ENCODE data around the gene ZNF688. TPM values are rescaled to one million over a fixed set of nuclear protein-coding genes. Genes with fewer than 3 reads are reported as not detected.

The ZNF688 gene
- total RNA-seq, 4 donors from 2014 or later, result 15.9 to 22.1 (median 20.8) TPM

DNA sequence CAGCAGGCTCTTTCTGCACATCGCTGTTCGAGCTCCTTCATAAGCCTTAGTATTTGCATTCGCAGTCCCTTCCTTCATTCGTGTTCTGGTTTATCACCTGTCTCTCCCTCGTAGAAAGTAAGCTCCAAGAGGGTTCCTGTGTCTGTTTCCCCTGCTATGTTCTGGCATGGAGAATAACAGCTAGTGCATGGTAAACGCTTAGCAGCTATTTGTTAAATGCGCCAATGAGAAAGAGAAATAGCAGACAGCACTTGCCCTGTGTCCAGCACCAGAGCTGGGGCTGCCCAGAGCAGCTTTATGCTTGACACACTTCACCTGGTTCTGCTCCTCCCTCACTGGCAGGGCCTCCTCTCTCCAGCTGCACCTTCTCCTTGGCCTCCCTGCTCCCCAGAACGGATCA is 5.5 kb downstream of the ZNF688 start:
- peaks cover 0 to 5% of the 10 kb centered on the region in 2 donors for H3K36me3 ChIP-seq
- H3K9me3 ChIP-seq, result no peaks in the 10 kb centered on the region
- H3K4me1 ChIP-seq, result peaks cover 0 to 27% (median 11%) of the 10 kb centered on the region in 3 donors
- 40 to 50% methylated on average over 6 to 7 of the region's 8 CpGs for WGBS, 2 donors (ENCODE audit: low coverage in 1 of 2)
- ATAC-seq, result no peak
- no peak overlapping the region for H3K27ac ChIP-seq
- TF ChIP-seq POLR2AphosphoS5 (IDR thresholded peaks at IDR 0.05) (no peak), CTCF (IDR thresholded peaks at IDR 0.05) (no peak), EP300 (IDR thresholded peaks at IDR 0.05) (no peak), POLR2A (IDR thresholded peaks at IDR 0.05) (no peak)
- H3K4me3 ChIP-seq, result no peak overlapping the region
- no peaks in the 10 kb centered on the region for H3K27me3 ChIP-seq

DNA sequence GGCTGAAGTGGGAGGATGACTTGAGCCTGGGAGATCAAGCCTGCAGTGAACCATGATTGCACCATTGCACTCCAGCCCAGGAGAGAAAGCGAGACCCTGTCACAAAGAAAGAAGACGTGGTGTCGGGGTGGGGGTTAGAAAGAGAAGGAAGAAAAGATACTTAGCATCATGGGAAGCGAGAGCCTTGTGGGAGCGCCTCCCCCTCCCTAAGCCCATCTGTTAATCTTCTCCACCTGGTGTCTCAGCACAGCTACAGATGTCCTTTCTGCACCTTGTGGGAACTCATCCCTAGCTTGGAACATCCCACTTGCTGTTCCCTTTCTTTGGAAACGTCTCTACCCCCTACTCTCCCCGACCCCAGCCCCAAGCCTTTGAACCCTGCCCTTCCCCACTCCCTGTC is 6.0 kb downstream of the ZNF688 start:
- WGBS, 2 donors (ENCODE audit: low coverage in 1 of 2), result 45 to 54% methylated on average over 7 of the region's 7 CpGs
- peaks cover 0 to 5% of the 10 kb centered on the region in 2 donors for H3K36me3 ChIP-seq
- no peaks in the 10 kb centered on the region for H3K9me3 ChIP-seq
- H3K27ac ChIP-seq, result no peak overlapping the region
- no peak for ATAC-seq
- no peak overlapping the region for H3K4me3 ChIP-seq
- H3K27me3 ChIP-seq, result no peaks in the 10 kb centered on the region
- TF ChIP-seq POLR2A (IDR thresholded peaks at IDR 0.05), result no peak
- TF ChIP-seq CTCF (IDR thresholded peaks at IDR 0.05), result no peak
- TF ChIP-seq EP300 (IDR thresholded peaks at IDR 0.05), result no peak
- TF ChIP-seq POLR2AphosphoS5 (IDR thresholded peaks at IDR 0.05), result no peak
- peaks cover 0 to 27% (median 8%) of the 10 kb centered on the region in 3 donors for H3K4me1 ChIP-seq

GRCh38 chr16:30562021-30562420 is 9.5 kb downstream of the ZNF688 start:
- H3K36me3 ChIP-seq, result no peaks in the 10 kb centered on the region
- no peak for ATAC-seq
- H3K4me3 ChIP-seq, result peak overlapping the region in 1 of 2 donors; percentile 56
- H3K4me1 ChIP-seq, result peaks cover 0 to 29% (median 8%) of the 10 kb centered on the region in 3 donors
- no peaks in the 10 kb centered on the region for H3K27me3 ChIP-seq
- TF ChIP-seq POLR2A (IDR thresholded peaks at IDR 0.05), result no peak
- TF ChIP-seq CTCF (IDR thresholded peaks at IDR 0.05), result no peak
- TF ChIP-seq POLR2AphosphoS5 (IDR thresholded peaks at IDR 0.05), result no peak
- TF ChIP-seq EP300 (IDR thresholded peaks at IDR 0.05), result no peak
- 87% methylated on average over 4 of the region's 14 CpGs; no CpG with 5 or more reads in 1 of the 2 donors for WGBS, 2 donors (ENCODE audit: low coverage in 1 of 2)
- peak overlapping the region in 3 of 4 donors; percentile 44 to 74 (median 68) for H3K27ac ChIP-seq
- H3K9me3 ChIP-seq, result no peaks in the 10 kb centered on the region

DNA sequence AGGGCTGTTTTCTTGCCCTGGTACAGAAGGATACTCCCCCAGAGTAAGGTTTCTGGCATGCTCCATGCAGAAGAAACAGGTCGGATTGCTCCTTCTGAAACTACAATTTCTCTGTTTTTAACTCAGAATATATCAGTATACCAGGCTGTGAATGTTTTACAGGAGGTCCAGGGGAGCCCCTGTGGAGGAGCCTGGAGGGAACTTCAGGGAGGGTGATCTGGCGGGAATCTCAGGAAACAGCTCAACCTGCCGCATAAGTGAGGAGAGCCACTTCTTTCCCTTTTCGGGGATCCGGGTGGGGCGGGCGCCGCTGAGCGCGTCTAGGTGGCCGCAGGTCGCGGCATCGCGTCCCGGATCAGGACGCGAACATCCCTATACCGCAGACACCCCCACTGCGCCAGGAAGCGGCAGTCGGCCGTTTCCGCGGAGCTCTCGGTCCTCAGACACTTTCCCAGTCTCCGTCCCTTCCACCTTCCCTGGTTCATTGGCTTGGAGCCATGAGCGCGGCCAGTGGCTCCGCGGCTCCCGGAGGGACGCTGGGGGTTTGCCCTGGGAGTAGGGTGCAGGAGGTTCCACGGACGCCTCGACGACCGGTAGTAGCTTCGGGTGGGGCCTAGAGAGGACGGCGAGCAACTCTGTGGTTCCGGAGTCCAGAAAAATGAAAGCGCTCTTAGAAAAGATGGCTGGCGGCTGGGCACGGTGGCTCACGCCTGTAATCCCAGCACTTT is 10.3 kb downstream of the ZNF688 start:
- ATAC-seq, result no peak

More for the DNA sequence above, 10.3 kb downstream of the ZNF688 start:
- Histone ChIP-seq H3K27ac (peak overlapping the region; percentile 8 to 74 (median 56)), H3K4me1 (peaks cover 0 to 36% (median 11%) of the 10 kb centered on the region in 3 donors), H3K36me3 (peaks cover 0 to 4% of the 10 kb centered on the region in 2 donors), H3K9me3 (no peaks in the 10 kb centered on the region), H3K27me3 (no peaks in the 10 kb centered on the region), H3K4me3 (peak overlapping the region; percentile 55 to 56)
- no peak for TF ChIP-seq CTCF (IDR thresholded peaks at IDR 0.05)
- no peak for TF ChIP-seq EP300 (IDR thresholded peaks at IDR 0.05)
- 0 to 22% methylated on average over 1 of the region's 46 CpGs for WGBS, 2 donors (ENCODE audit: low coverage in 1 of 2)
